Osteoblast (primary cell): ENCODE results near the gene UBE2O. TPM values are rescaled to one million over a fixed set of nuclear protein-coding genes. Genes with fewer than 3 reads are reported as not detected.

Source experiments
- DNase-seq: peaks from one replicate; pipeline ENCODE4 v3.0.0; 2011; ENCODE audit warnings: low spot score, mixed read lengths; ENCODE audit not compliant: insufficient read length; ENCODE audit errors: missing footprints
- H2AFZ ChIP-seq: 2 replicates; pipeline ENCODE4 v1.6.0; 2011; ENCODE audit warnings: mild to moderate bottlenecking, low read length
- H3K27ac ChIP-seq: 2 replicates; pipeline ENCODE4 v1.5.1; 2011; ENCODE audit warnings: mild to moderate bottlenecking, low read depth, low read length, moderate library complexity
- H3K27me3 ChIP-seq: 2 replicates; pipeline ENCODE4 v1.6.0; 2012; ENCODE audit warnings: mild to moderate bottlenecking, control low read depth, inconsistent platforms, low read length, moderate library complexity; ENCODE audit not compliant: insufficient read depth
- H3K36me3 ChIP-seq: 2 replicates; pipeline ENCODE4 v1.5.1; 2011; ENCODE audit warnings: mild to moderate bottlenecking, low read length, control low read depth, moderate library complexity; ENCODE audit not compliant: insufficient read depth
- H3K4me1 ChIP-seq: 2 replicates; pipeline ENCODE4 v1.5.1; 2011; ENCODE audit warnings: mild to moderate bottlenecking, low read length, control low read depth, moderate library complexity; ENCODE audit not compliant: insufficient read depth
- H3K4me2 ChIP-seq: 2 replicates; pipeline ENCODE4 v1.6.0; 2011; ENCODE audit warnings: mild to moderate bottlenecking, low read length; ENCODE audit not compliant: insufficient read depth
- H3K4me3 ChIP-seq: fragments of 200-600 bp; sonication (generic); 3 replicates; pipeline ENCODE4 v1.5.1; 2012; ENCODE audit warnings: mild to moderate bottlenecking, low read length, inconsistent platforms; ENCODE audit not compliant: insufficient read depth
- H3K79me2 ChIP-seq: 2 replicates; pipeline ENCODE4 v1.6.0; 2012; ENCODE audit warnings: mild to moderate bottlenecking, low read length, control low read depth, inconsistent platforms; ENCODE audit not compliant: insufficient read depth
- H3K9me3 ChIP-seq: 2 replicates; pipeline ENCODE4 v1.5.1; 2011; ENCODE audit warnings: low read depth, low read length, control low read depth
- H4K20me1 ChIP-seq: 2 replicates; pipeline ENCODE4 v1.6.0; 2012; ENCODE audit warnings: mild to moderate bottlenecking, low read length, control low read depth; ENCODE audit not compliant: insufficient read depth
- total RNA-seq: library from RNA; depleted of rRNA; stranded (reverse); fragments of >200 nt; gene quantifications from 2 replicates; pipeline ENCODE4 v1.2.3, GENCODE V29; 2012
- TF ChIP-seq, protein P1 (sequence below): IDR thresholded peaks from 2 replicates; pipeline ENCODE4 v1.5.1; 2011; ENCODE audit warnings: mild to moderate bottlenecking, low read depth, low read length, moderate library complexity; ENCODE audit errors: extremely low read depth

The UBE2O gene
- total RNA-seq, 1 donor, result 19.5 TPM

DNA sequence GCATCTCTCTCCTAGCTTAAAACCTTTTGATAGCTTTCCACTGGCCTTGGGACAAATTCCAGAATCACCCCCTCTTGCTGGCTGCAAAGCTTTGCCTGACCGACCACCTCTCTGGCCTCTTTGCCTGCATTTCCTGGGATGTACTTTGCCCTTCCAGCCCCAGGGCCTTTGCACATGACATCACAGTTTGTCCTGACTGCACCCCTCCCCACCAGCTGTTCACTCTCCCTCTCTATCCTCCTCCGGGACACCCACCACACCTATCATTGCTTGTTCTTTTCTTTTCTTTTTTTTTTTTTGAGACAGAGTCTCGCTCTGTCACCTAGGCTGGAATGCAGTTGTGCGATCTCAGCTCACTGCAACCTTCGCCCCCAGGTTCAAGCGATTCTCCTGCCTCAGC, 22.4 kb upstream of the UBE2O start:
- no peaks in the 10 kb centered on the region for H3K27me3 ChIP-seq
- no peaks in the 10 kb centered on the region for H3K79me2 ChIP-seq
- no peak overlapping the region for H2AFZ ChIP-seq
- DNase-seq, result no peak
- H4K20me1 ChIP-seq, result no peaks in the 10 kb centered on the region
- H3K36me3 ChIP-seq, result no peaks in the 10 kb centered on the region
- TF ChIP-seq, protein P1, sequence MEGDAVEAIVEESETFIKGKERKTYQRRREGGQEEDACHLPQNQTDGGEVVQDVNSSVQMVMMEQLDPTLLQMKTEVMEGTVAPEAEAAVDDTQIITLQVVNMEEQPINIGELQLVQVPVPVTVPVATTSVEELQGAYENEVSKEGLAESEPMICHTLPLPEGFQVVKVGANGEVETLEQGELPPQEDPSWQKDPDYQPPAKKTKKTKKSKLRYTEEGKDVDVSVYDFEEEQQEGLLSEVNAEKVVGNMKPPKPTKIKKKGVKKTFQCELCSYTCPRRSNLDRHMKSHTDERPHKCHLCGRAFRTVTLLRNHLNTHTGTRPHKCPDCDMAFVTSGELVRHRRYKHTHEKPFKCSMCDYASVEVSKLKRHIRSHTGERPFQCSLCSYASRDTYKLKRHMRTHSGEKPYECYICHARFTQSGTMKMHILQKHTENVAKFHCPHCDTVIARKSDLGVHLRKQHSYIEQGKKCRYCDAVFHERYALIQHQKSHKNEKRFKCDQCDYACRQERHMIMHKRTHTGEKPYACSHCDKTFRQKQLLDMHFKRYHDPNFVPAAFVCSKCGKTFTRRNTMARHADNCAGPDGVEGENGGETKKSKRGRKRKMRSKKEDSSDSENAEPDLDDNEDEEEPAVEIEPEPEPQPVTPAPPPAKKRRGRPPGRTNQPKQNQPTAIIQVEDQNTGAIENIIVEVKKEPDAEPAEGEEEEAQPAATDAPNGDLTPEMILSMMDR, result no peak
- no peaks in the 10 kb centered on the region for H3K9me3 ChIP-seq
- H3K4me3 ChIP-seq, result no peak overlapping the region
- H3K27ac ChIP-seq, result no peak overlapping the region
- no peaks in the 10 kb centered on the region for H3K4me1 ChIP-seq
- H3K4me2 ChIP-seq, result no peak overlapping the region

DNA sequence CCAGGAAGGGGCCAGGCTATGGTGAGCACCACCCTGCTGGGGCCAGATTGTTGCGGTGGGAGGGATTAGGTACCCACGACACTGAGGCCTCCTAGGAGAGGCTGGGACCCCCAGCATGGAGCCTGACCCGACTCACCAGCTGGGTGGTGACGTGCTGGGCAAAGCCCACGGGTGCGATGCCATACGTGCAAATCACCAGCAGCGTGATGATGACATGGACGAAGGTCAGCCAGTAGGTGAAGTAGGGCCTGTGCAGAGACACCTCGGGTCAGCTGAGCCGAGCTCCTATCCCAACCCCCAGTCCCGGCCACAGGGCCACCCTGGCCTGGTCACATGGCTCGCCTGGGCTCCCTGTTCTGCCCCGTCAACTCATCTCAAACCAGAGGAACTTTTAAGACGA, 21.9 kb upstream of the UBE2O start:
- H3K36me3 ChIP-seq, result no peaks in the 10 kb centered on the region
- no peak overlapping the region for H3K4me2 ChIP-seq
- H2AFZ ChIP-seq, result no peak overlapping the region
- TF ChIP-seq, protein P1, result no peak
- no peaks in the 10 kb centered on the region for H3K79me2 ChIP-seq
- no peak for DNase-seq
- H3K9me3 ChIP-seq, result no peaks in the 10 kb centered on the region
- no peak overlapping the region for H3K27ac ChIP-seq
- no peaks in the 10 kb centered on the region for H3K4me1 ChIP-seq
- H3K4me3 ChIP-seq, result no peak overlapping the region
- H4K20me1 ChIP-seq, result no peaks in the 10 kb centered on the region
- no peaks in the 10 kb centered on the region for H3K27me3 ChIP-seq

DNA sequence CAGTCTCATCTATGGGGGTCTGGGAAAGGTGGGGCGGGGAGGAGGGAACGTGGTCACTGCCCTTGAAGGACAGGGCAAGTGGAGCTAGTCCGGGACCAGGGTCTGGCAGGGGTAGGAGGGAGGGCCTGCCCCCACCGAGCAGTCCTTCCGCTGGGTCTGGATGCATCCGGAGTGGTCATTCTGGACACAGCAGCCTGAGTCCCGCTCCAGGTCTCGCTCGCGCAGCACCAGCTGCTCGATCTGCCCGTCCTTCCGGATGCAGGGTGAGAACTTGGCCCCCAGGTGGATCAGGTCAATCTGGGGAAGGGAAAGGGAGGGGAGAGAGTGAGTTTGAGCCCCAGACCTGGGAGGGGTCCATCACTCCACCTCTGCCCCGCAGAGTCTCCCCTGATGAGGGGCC, 21.3 kb upstream of the UBE2O start:
- Histone ChIP-seq H3K4me2 (no peak overlapping the region), H3K36me3 (no peaks in the 10 kb centered on the region), H4K20me1 (no peaks in the 10 kb centered on the region), H3K4me1 (no peaks in the 10 kb centered on the region), H3K79me2 (no peaks in the 10 kb centered on the region), H3K27ac (no peak overlapping the region), H3K27me3 (no peaks in the 10 kb centered on the region), H3K9me3 (no peaks in the 10 kb centered on the region), H2AFZ (no peak overlapping the region), H3K4me3 (no peak overlapping the region)
- TF ChIP-seq, protein P1, result no peak
- DNase-seq, result no peak

DNA sequence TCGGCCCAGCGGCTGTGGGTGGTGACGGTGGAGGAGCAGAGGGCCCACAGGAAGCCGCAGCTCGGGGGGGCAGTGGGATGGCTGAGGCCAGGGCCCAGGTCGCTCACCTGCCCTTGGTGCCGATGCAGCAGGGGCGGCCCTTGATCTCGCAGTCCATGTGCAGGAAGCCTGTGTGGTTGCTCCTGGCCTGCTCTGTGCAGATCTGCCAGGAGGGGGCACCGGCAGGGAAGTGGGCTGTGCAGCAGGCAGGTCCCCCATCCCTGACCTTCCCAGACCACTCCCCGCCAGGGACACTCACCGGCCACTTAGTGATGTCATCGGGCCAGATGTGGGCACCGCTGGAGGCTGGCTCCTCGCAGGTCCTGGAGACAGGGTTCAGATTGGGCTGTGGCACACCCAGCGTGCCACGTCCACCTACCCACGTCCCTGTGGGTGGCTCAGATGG, 20.6 kb upstream of the UBE2O start:
- peak; percentile 94 for DNase-seq
- Histone ChIP-seq H3K36me3 (no peaks in the 10 kb centered on the region), H3K27ac (no peak overlapping the region), H3K27me3 (no peaks in the 10 kb centered on the region), H3K4me2 (no peak overlapping the region), H4K20me1 (no peaks in the 10 kb centered on the region), H2AFZ (no peak overlapping the region), H3K79me2 (no peaks in the 10 kb centered on the region), H3K4me3 (no peak overlapping the region), H3K9me3 (no peaks in the 10 kb centered on the region), H3K4me1 (no peaks in the 10 kb centered on the region)
- TF ChIP-seq, protein P1, result peak; percentile 34
